ENCODE measurements around the gene PDCD1LG2. TPM values are rescaled to one million over a fixed set of nuclear protein-coding genes. Genes with fewer than 3 reads are reported as not detected.

PDCD1LG2 gene
- total RNA-seq, 5 donors from 2014 or later (not counting 1 experiment from before 2014, with no cell fraction given) = 0.14 to 0.76 (median 0.40) TPM

DNA sequence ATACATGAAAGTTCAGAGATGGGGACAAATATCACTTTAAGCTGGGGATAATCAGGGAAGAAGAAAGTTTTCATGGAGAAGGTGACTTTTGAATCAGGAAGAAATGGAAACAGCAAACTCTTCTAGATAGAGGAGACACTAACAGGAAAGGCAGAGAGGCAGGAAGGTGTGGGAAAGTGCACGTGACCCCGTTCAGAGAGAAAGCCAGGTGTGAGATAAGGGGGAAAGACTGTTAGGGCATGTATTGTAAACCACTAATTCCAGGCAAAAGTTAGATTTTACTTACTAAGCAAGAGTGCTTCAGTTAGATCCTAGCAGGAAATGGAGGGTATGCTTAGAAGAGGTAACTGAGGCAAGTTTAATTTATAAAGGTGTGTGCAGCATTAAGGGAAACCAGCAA lies 58.5 kb downstream of the PDCD1LG2 start:
- no peaks in the 10 kb centered on the region for H3K27me3 ChIP-seq (replicated peaks in 1 of 2; ENCODE audit: control insufficient read depth in 2 of 2, extremely low read depth in 1 of 2, insufficient read depth in 2 of 2, low read length in 1 of 2)
- no CpG with 5 or more reads among the region's 2 CpGs for WGBS (ENCODE audit: insufficient coverage)
- H3K4me3 ChIP-seq (ENCODE audit: control insufficient read depth in 1 of 2, extremely low read depth in 1 of 2, low read length in 1 of 2) = no peak overlapping the region
- POLR2A ChIA-PET = interaction anchor here in 1 of 2 donors (0.6 kb wide), 1 partner anchor 49 kb away, joined by 3 read pairs; no protein-coding TSS in a partner anchor
- Mint-ChIP-seq H3K4me3 (peak overlapping the region in 1 of 3 donors; percentile 47), H3K36me3 (peaks cover 3% of the 10 kb centered on the region), H3K27me3 (no peaks in the 10 kb centered on the region), H3K9me3 (no peaks in the 10 kb centered on the region), H3K27ac (peak overlapping the region; percentile 15 to 74), H3K4me1 (peaks cover 17 to 27% (median 20%) of the 10 kb centered on the region in 3 donors)
- no peaks in the 10 kb centered on the region for H3K9me3 ChIP-seq
- CTCF ChIA-PET = interaction anchor here in 1 of 2 donors (0.6 kb wide), 1 partner anchor 239 kb away, joined by 4 read pairs; no protein-coding TSS in a partner anchor
- ATAC-seq (replicated peaks in 1 of 4) = peak in 3 of 4 experiments; percentile 39 to 74 (median 58)
- peak in 1 of 35 experiments; percentile 15 for DNase-seq
- H3K4me1 ChIP-seq (ENCODE audit: control insufficient read depth in 1 of 2, extremely low read depth in 1 of 2, insufficient read depth in 2 of 2, low read length in 2 of 2) = peaks cover 7 to 16% of the 10 kb centered on the region in 2 experiments
- H3K27ac ChIP-seq (ENCODE audit: low read length) = no peak overlapping the region
- no peaks in the 10 kb centered on the region for H3K36me3 ChIP-seq (ENCODE audit: control insufficient read depth in 2 of 2, extremely low read depth in 1 of 2, insufficient read depth in 1 of 2, low read length in 1 of 2)

DNA sequence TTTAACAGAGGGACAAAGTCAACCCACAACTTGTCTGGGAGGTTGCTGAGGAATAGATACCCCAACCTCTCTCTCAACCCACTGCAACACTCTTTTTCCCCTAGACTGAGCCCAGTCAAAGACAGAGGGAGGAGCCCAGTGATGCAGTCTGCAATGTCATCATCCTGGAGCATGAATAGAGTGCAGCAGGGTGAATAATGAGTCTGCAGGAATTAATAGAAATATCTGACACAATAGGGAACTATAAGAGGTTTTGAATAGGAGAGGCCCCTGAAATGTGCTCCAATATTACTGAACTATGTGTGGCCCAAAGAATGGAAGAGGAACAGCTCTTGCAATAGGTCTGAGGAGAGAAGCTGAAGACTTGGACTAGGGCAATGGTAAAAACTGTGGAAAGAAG lies 59.1 kb downstream of the PDCD1LG2 start:
- H3K4me1 ChIP-seq (ENCODE audit: control insufficient read depth in 1 of 2, extremely low read depth in 1 of 2, insufficient read depth in 2 of 2, low read length in 2 of 2) = peaks cover 7 to 16% of the 10 kb centered on the region in 2 experiments
- no peak for DNase-seq
- H3K27me3 ChIP-seq (replicated peaks in 1 of 2; ENCODE audit: control insufficient read depth in 2 of 2, extremely low read depth in 1 of 2, insufficient read depth in 2 of 2, low read length in 1 of 2) = no peaks in the 10 kb centered on the region
- Mint-ChIP-seq H3K4me3 (peak overlapping the region in 1 of 3 donors; percentile 47), H3K27me3 (no peaks in the 10 kb centered on the region), H3K9me3 (no peaks in the 10 kb centered on the region), H3K27ac (peak overlapping the region in 1 of 2 donors; percentile 8), H3K4me1 (peaks cover 17 to 27% (median 20%) of the 10 kb centered on the region in 3 donors), H3K36me3 (peaks cover 3% of the 10 kb centered on the region)
- no peaks in the 10 kb centered on the region for H3K36me3 ChIP-seq (ENCODE audit: control insufficient read depth in 2 of 2, extremely low read depth in 1 of 2, insufficient read depth in 1 of 2, low read length in 1 of 2)
- H3K4me3 ChIP-seq (ENCODE audit: control insufficient read depth in 1 of 2, extremely low read depth in 1 of 2, low read length in 1 of 2) = no peak overlapping the region
- H3K27ac ChIP-seq (ENCODE audit: low read length) = no peak overlapping the region
- ChIA-PET POLR2A (no interaction called here), CTCF (interaction anchor here in 1 of 2 donors (1.2 kb wide), 1 partner anchor 11 kb away, joined by 3 read pairs; no protein-coding TSS in a partner anchor)
- ATAC-seq (replicated peaks in 1 of 4) = no peak
- H3K9me3 ChIP-seq = no peaks in the 10 kb centered on the region

DNA sequence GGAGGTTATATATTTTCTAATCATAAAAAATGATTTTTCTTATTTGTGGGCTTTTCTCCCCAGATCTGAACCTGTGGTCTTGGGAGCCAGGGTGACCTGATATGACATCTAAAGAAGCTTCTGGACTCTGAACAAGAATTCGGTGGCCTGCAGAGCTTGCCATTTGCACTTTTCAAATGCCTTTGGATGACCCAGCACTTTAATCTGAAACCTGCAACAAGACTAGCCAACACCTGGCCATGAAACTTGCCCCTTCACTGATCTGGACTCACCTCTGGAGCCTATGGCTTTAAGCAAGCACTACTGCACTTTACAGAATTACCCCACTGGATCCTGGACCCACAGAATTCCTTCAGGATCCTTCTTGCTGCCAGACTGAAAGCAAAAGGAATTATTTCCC lies 59.6 kb downstream of the PDCD1LG2 start:
- Histone ChIP-seq H3K27me3 (replicated peaks in 1 of 2; ENCODE audit: control insufficient read depth in 2 of 2, extremely low read depth in 1 of 2, insufficient read depth in 2 of 2, low read length in 1 of 2) (no peaks in the 10 kb centered on the region), H3K27ac (ENCODE audit: low read length) (no peak overlapping the region), H3K4me1 (ENCODE audit: control insufficient read depth in 1 of 2, extremely low read depth in 1 of 2, insufficient read depth in 2 of 2, low read length in 2 of 2) (peaks cover 7 to 16% of the 10 kb centered on the region in 2 experiments), H3K9me3 (no peaks in the 10 kb centered on the region), H3K36me3 (ENCODE audit: control insufficient read depth in 2 of 2, extremely low read depth in 1 of 2, insufficient read depth in 1 of 2, low read length in 1 of 2) (no peaks in the 10 kb centered on the region), H3K4me3 (ENCODE audit: control insufficient read depth in 1 of 2, extremely low read depth in 1 of 2, low read length in 1 of 2) (no peak overlapping the region)
- Mint-ChIP-seq H3K27ac (no peak overlapping the region), H3K4me1 (peaks cover 17 to 22% (median 20%) of the 10 kb centered on the region in 3 donors), H3K9me3 (no peaks in the 10 kb centered on the region), H3K36me3 (peaks cover 3% of the 10 kb centered on the region), H3K4me3 (no peak overlapping the region), H3K27me3 (no peaks in the 10 kb centered on the region)
- WGBS (ENCODE audit: insufficient coverage) = 100% methylated on average over 1 of the region's 1 CpG
- no peak for DNase-seq
- no peak for ATAC-seq (replicated peaks in 1 of 4)
- POLR2A ChIA-PET = no interaction called here
- CTCF ChIA-PET = interaction anchor here (0.7 to 1.4 kb wide), 3 partner anchors 10 to 887 kb away, joined by 3 read pairs; no protein-coding TSS in a partner anchor

DNA sequence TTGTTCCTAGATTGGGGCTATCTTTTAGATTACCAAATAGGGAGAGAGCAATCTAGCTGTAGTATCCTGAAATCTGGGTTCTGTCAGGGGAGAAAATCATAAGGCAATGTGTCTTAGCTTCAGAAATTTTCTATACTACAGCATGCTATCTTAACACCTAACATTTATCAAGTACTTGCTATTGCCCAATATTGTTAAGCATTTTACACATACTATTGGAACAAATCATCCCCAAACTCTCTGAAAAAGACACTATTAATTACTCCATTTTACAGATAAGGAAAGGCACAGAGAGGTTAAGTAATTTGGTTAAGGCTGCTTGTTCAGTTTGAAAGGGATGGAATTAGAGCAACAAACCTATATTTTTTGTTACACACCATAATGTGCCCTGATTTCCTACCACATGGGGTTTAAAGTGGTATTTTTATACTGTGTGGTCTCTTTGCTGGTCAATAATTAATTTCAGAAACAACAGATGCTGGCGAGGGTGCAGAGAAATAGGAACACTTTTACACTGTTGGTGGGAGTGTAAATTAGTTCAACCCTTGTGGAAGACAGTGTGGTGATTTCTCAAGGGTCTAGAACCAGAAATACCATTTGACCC lies 61.4 kb downstream of the PDCD1LG2 start:
- Histone ChIP-seq H3K9me3 (no peaks in the 10 kb centered on the region), H3K36me3 (ENCODE audit: control insufficient read depth in 2 of 2, extremely low read depth in 1 of 2, insufficient read depth in 1 of 2, low read length in 1 of 2) (no peaks in the 10 kb centered on the region), H3K27ac (ENCODE audit: low read length) (no peak overlapping the region), H3K4me1 (ENCODE audit: control insufficient read depth in 1 of 2, extremely low read depth in 1 of 2, insufficient read depth in 2 of 2, low read length in 2 of 2) (peaks cover 7 to 16% of the 10 kb centered on the region in 2 experiments), H3K4me3 (ENCODE audit: control insufficient read depth in 1 of 2, extremely low read depth in 1 of 2, low read length in 1 of 2) (no peak overlapping the region), H3K27me3 (replicated peaks in 1 of 2; ENCODE audit: control insufficient read depth in 2 of 2, extremely low read depth in 1 of 2, insufficient read depth in 2 of 2, low read length in 1 of 2) (no peaks in the 10 kb centered on the region)
- Mint-ChIP-seq H3K27ac (no peak overlapping the region), H3K4me3 (no peak overlapping the region), H3K36me3 (no peaks in the 10 kb centered on the region), H3K4me1 (peaks cover 17 to 19% (median 17%) of the 10 kb centered on the region in 3 donors), H3K9me3 (no peaks in the 10 kb centered on the region), H3K27me3 (no peaks in the 10 kb centered on the region)
- ChIA-PET CTCF (interaction anchor here in 1 of 2 donors (0.7 kb wide), 1 partner anchor 11 kb away, joined by 3 read pairs; no protein-coding TSS in a partner anchor), POLR2A (interaction anchor here in 1 of 2 donors (0.9 kb wide), 1 partner anchor 16 kb away, joined by 3 read pairs; no protein-coding TSS in a partner anchor)
- WGBS (ENCODE audit: insufficient coverage) = no CpG with 5 or more reads among the region's 1 CpG
- DNase-seq (no peak), ATAC-seq (replicated peaks in 1 of 4) (no peak)

DNA sequence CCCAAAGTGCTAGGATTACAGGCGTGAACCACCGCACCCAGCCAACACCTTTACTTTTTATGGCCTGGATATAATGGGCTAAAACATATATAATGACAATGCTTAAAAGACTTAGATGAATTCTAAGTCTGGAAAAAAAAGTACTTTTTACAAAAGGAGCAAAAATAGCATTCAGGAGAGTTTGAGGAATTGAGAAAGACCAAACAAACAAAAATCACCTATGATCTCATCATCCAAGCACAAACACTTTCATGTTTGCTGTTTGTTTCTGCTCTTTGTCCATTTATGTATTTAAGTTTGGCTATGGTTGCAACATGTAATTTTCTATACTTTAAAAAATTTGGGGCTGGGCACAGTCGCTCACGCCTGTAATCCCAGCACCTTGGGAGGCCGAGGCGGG lies 63.8 kb downstream of the PDCD1LG2 start:
- ChIA-PET POLR2A (no interaction called here), CTCF (no interaction called here)
- H3K9me3 ChIP-seq = no peaks in the 10 kb centered on the region

DNA sequence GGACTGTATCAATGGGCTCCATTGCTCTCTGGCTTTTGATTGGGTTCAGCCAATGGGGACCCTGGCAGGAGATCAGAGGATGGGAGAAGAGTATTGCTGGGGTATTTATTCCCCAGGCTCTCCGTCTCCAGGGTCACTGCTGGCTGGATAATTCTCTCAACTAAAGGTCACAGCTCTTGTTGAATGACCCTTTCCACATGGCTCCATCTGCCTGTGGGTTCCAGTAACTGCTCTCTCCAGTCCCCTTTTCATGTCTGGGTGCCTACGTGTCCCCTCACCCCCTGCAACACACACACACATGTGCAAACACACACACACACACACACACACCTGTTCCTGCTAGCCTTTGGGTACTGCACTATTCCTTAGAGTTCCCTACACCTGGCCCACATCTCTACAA lies 64.7 kb downstream of the PDCD1LG2 start:
- H3K4me3 Mint-ChIP-seq = no peak overlapping the region
- H3K27ac Mint-ChIP-seq = no peak overlapping the region
- Histone ChIP-seq H3K27ac (ENCODE audit: low read length) (no peak overlapping the region), H3K4me1 (ENCODE audit: control insufficient read depth in 1 of 2, extremely low read depth in 1 of 2, insufficient read depth in 2 of 2, low read length in 2 of 2) (peaks cover 0 to under 1% of the 10 kb centered on the region in 2 experiments), H3K36me3 (ENCODE audit: control insufficient read depth in 2 of 2, extremely low read depth in 1 of 2, insufficient read depth in 1 of 2, low read length in 1 of 2) (no peaks in the 10 kb centered on the region), H3K4me3 (ENCODE audit: control insufficient read depth in 1 of 2, extremely low read depth in 1 of 2, low read length in 1 of 2) (no peak overlapping the region), H3K9me3 (no peaks in the 10 kb centered on the region), H3K27me3 (replicated peaks in 1 of 2; ENCODE audit: control insufficient read depth in 2 of 2, extremely low read depth in 1 of 2, insufficient read depth in 2 of 2, low read length in 1 of 2) (no peaks in the 10 kb centered on the region)
- no peaks in the 10 kb centered on the region for H3K27me3 Mint-ChIP-seq
- H3K9me3 Mint-ChIP-seq = no peaks in the 10 kb centered on the region
- POLR2A ChIA-PET = interaction anchor here (0.6 kb wide), 3 partner anchors 16 to 302 kb away, joined by 3 to 4 read pairs (median 3); no protein-coding TSS in a partner anchor
- CTCF ChIA-PET = interaction anchor here (0.5 to 0.7 kb wide), 3 partner anchors 13 to 1247 kb away, joined by 3 to 4 read pairs (median 3); no protein-coding TSS in a partner anchor
- 86% methylated on average over 1 of the region's 2 CpGs for WGBS (ENCODE audit: insufficient coverage)
- peaks cover 8 to 16% (median 14%) of the 10 kb centered on the region in 3 donors for H3K4me1 Mint-ChIP-seq
- DNase-seq = no peak
- ATAC-seq (replicated peaks in 1 of 4) = no peak
- peaks cover 3% of the 10 kb centered on the region for H3K36me3 Mint-ChIP-seq

More for the DNA sequence above, 63.8 kb downstream of the PDCD1LG2 start:
- Mint-ChIP-seq H3K4me3 (no peak overlapping the region), H3K9me3 (no peaks in the 10 kb centered on the region), H3K27me3 (no peaks in the 10 kb centered on the region), H3K4me1 (peaks cover 16 to 18% (median 17%) of the 10 kb centered on the region in 3 donors), H3K36me3 (peaks cover 3% of the 10 kb centered on the region), H3K27ac (no peak overlapping the region)
- H3K27ac ChIP-seq (ENCODE audit: low read length) = no peak overlapping the region
- no peaks in the 10 kb centered on the region for H3K36me3 ChIP-seq (ENCODE audit: control insufficient read depth in 2 of 2, extremely low read depth in 1 of 2, insufficient read depth in 1 of 2, low read length in 1 of 2)
- H3K4me1 ChIP-seq (ENCODE audit: control insufficient read depth in 1 of 2, extremely low read depth in 1 of 2, insufficient read depth in 2 of 2, low read length in 2 of 2) = peaks cover 4 to 10% of the 10 kb centered on the region in 2 experiments
- ATAC-seq (replicated peaks in 1 of 4) = no peak
- H3K27me3 ChIP-seq (replicated peaks in 1 of 2; ENCODE audit: control insufficient read depth in 2 of 2, extremely low read depth in 1 of 2, insufficient read depth in 2 of 2, low read length in 1 of 2) = no peaks in the 10 kb centered on the region
- H3K4me3 ChIP-seq (ENCODE audit: control insufficient read depth in 1 of 2, extremely low read depth in 1 of 2, low read length in 1 of 2) = no peak overlapping the region
- no CpG with 5 or more reads among the region's 6 CpGs for WGBS (ENCODE audit: insufficient coverage)
- DNase-seq = no peak
